GM12878 (cell line): ENCODE data around the gene SMC3. TPM values are rescaled to one million over a fixed set of nuclear protein-coding genes. Genes with fewer than 3 reads are reported as not detected.

ENCODE experiments used
- ATAC-seq: fragments of 200-7000 bp; cut with Tn5 transposase; 3 replicates; pipeline ENCODE4 v1.9.1; 2020; ENCODE audit warnings: mild to moderate bottlenecking, moderate library complexity
- BruUV-seq: library from RNA; stranded (reverse); fragments of 400-500 nt; replicated peaks from 2 replicates; lab custom pipeline; 2021; lab: Mats Ljungman, UMichigan
- CTCF ChIA-PET: fragments of 300-600 bp; sonication (Branson Sonifier 250); formaldehyde crosslinking; extraction: SDS; loops from one replicate; lab custom pipeline; 2021; ENCODE audit warnings: inconsistent platforms; lab: Yijun Ruan, JAX
- POLR2A ChIA-PET: fragments of 350-600 bp; formaldehyde crosslinking; extraction: SDS; loops from one replicate; lab custom pipeline; 2021; ENCODE audit warnings: inconsistent platforms; lab: Charles Lee
- RAD21 ChIA-PET: fragments of 300-600 bp; sonication (Branson Sonifier 250); formaldehyde crosslinking; loops from one replicate; lab custom pipeline; 2023; ENCODE audit warnings: antibody characterized with exemption; ENCODE audit not compliant: unreplicated experiment; lab: Charles Lee
- SMC1A ChIA-PET: fragments of 300-600 bp; sonication (Branson Sonifier 250); formaldehyde crosslinking; loops from one replicate; lab custom pipeline; 2023; ENCODE audit not compliant: unreplicated experiment, uncharacterized antibody; lab: Charles Lee
- DNase-seq: peaks from one replicate; pipeline ENCODE4 v3.0.0-alpha.2; 2011; ENCODE audit warnings: low read depth, low spot score
- FAIRE-seq: peaks from 3 replicates; lab custom pipeline; 2011; peaks lifted over from hg19 to GRCh38; lab: Jason Lieb, UNC
- H2AFZ ChIP-seq: 2 replicates; pipeline ENCODE4 v1.6.0; 2011; ENCODE audit warnings: low read depth, low read length, control low read depth; ENCODE audit not compliant: control insufficient read depth
- H3K27ac ChIP-seq: 2 replicates; pipeline ENCODE4 v1.5.1; 2011; ENCODE audit warnings: control low read depth; ENCODE audit not compliant: control insufficient read depth, insufficient read depth
- H3K27me3 ChIP-seq, 2 experiments: replicated peaks in 1 of 2; 2 replicates each; pipeline versions ENCODE4 v1.6.0 to v1.6.1; 2011; ENCODE audit warnings: low read length in 1 of 2; ENCODE audit not compliant: control insufficient read depth in 2 of 2, insufficient read depth in 2 of 2
- H3K36me3 ChIP-seq, 2 experiments: 2 replicates each; pipeline ENCODE4 v1.5.1; 2011; ENCODE audit warnings: low read length in 1 of 2; ENCODE audit not compliant: control insufficient read depth in 2 of 2, insufficient read depth in 2 of 2
- H3K4me1 ChIP-seq: 2 replicates; pipeline ENCODE4 v1.6.1; 2011; ENCODE audit warnings: mild to moderate bottlenecking, low read length, moderate library complexity, mixed read lengths; ENCODE audit not compliant: control insufficient read depth, insufficient read depth
- H3K4me2 ChIP-seq: 2 replicates; pipeline ENCODE4 v1.6.0; 2011; ENCODE audit warnings: control low read depth; ENCODE audit not compliant: control insufficient read depth, insufficient read depth
- H3K4me3 ChIP-seq: fragments of 200-600 bp; sonication (generic); 2 replicates; pipeline ENCODE4 v1.5.1; 2016
- H3K79me2 ChIP-seq: 2 replicates; pipeline ENCODE4 v1.6.0; 2011; ENCODE audit warnings: low read length; ENCODE audit not compliant: control insufficient read depth, insufficient read depth
- H3K9ac ChIP-seq: 2 replicates; pipeline ENCODE4 v1.8.0; 2011; ENCODE audit warnings: low read length, control low read depth, mixed read lengths; ENCODE audit not compliant: control insufficient read depth, insufficient read depth
- H3K9me3 ChIP-seq: replicated peaks from 3 replicates; pipeline ENCODE4 v1.5.1; 2011; ENCODE audit warnings: mild to moderate bottlenecking, low read length; ENCODE audit not compliant: control insufficient read depth, insufficient read depth
- H4K20me1 ChIP-seq: 2 replicates; pipeline ENCODE4 v1.6.0; 2011; ENCODE audit not compliant: control insufficient read depth, insufficient read depth
- E2F8 ChIP-seq: fragments of 450-650 bp; IDR thresholded peaks from 2 replicates; pipeline ENCODE4 v1.6.1; 2018; ENCODE audit warnings: mild to moderate bottlenecking, low read depth, moderate library complexity; ENCODE audit not compliant: partially characterized antibody
- MLLT1 ChIP-seq: fragments of 450-650 bp; IDR thresholded peaks from 2 replicates; pipeline ENCODE4 v1.6.1; 2016; ENCODE audit warnings: mild to moderate bottlenecking
- POU2F2 ChIP-seq: IDR thresholded peaks from 3 replicates; pipeline ENCODE4 v1.6.1; 2011; ENCODE audit warnings: low read depth, mild to moderate bottlenecking, low read length, borderline replicate concordance
- PRDM15 ChIP-seq: fragments of 450-650 bp; formaldehyde crosslinking; IDR thresholded peaks from 2 replicates; pipeline ENCODE4 v1.4.0; 2020; ENCODE audit warnings: mild to moderate bottlenecking, moderate library complexity
- TAF1 ChIP-seq: IDR thresholded peaks from 2 replicates; pipeline ENCODE4 v1.6.1; 2011; ENCODE audit warnings: mild to moderate bottlenecking, low read depth, low read length, borderline replicate concordance
- TBL1XR1 ChIP-seq: IDR thresholded peaks from 2 replicates; pipeline ENCODE4 v1.6.1; 2012; ENCODE audit warnings: low read depth, low read length, improper control_type of control experiment
- WGBS: methylation state at CpG from one replicate; pipeline ENCODE4 v1.1.6; 2016; ENCODE audit warnings: low lambda C conversion rate; ENCODE audit not compliant: insufficient replicate concordance, insufficient coverage; ENCODE audit errors: missing lambda C conversion rate; 5-methylcytosine and 5-hydroxymethylcytosine counted together
- in situ Hi-C: fragments of 300-500 bp; cut with MboI; formaldehyde crosslinking; loops from 9 replicates; pipeline ENCODE4 v1.14.3; 2018; ENCODE audit warnings: mixed read lengths
- intact Hi-C: fragments of 100-400 bp; cut with micrococcal nuclease; formaldehyde crosslinking; loops from one replicate; pipeline ENCODE4 v1.14.2; 2022; ENCODE audit not compliant: unreplicated experiment
- polyA plus RNA-seq, 11 experiments: library from polyadenylated mRNA; depleted of rRNA in 4 of 11; unstranded in 6 of 11; stranded (reverse) in 5 of 11; fragments of >200 nt; fragmentation: Nextera tagmentation in 4 of 11; fragmentation: Illumina TruSeq in 1 of 11; extraction: Ambion mirVana in 4 of 11; extraction: Trizol in 1 of 11; gene quantifications; 1 replicate in 1 of 11; 2 replicates in 10 of 11; pipeline versions ENCODE4 v1.2.1 to v1.2.3, GENCODE V29; 2011 to 2016; ENCODE audit warnings: inconsistent platforms in 2 of 11, missing spikeins in 2 of 11, low read depth in 1 of 11
- total RNA-seq, 4 experiments: library from RNA; depleted of rRNA in 3 of 4; stranded (reverse); fragments of >200 nt in 3 of 4; fragmentation: Illumina TruSeq in 1 of 4; extraction: Trizol in 1 of 4; gene quantifications; 2 replicates each; pipeline versions ENCODE4 v1.2.1 to v1.2.3, GENCODE V29; 2013 to 2021

The SMC3 gene
- total and polyA plus RNA-seq, 10 of the 15 experiments (the other 5 are each of a cell fraction or from before 2014, with no cell fraction given), result 30.4 to 123 (median 48.3) TPM

GRCh38 chr10:110574420-110574819 is 6.9 kb downstream of the SMC3 start:
- intact Hi-C loops (loop anchor here (10.0 kb wide), 1 partner anchor 440 kb away; no protein-coding TSS in a partner anchor), in situ Hi-C loops (no loop called here)
- no peak overlapping the region; the same call in 1 of the 2 replicates for H3K9ac ChIP-seq
- no peak for DNase-seq
- FAIRE-seq, result no peak
- ChIA-PET POLR2A (interaction anchor here (0.6 kb wide), 1 partner anchor 16 kb away, joined by 4 read pairs; no protein-coding TSS in a partner anchor), CTCF (interaction anchor here (0.9 to 2.2 kb wide), 5 partner anchors 13 to 436 kb away, joined by 3 to 7 read pairs (median 3); no protein-coding TSS in a partner anchor), RAD21 (interaction anchor here (1.0 to 1.5 kb wide), 2 partner anchors 9 to 34 kb away, joined by 3 to 4 read pairs; no protein-coding TSS in a partner anchor), SMC1A (interaction anchor here (0.9 to 1.5 kb wide), 3 partner anchors 10 to 71 kb away, joined by 4 to 5 read pairs (median 4); no protein-coding TSS in a partner anchor)
- peaks cover 60% of the 10 kb centered on the region for H3K79me2 ChIP-seq
- H3K4me2 ChIP-seq, result peak overlapping the region; percentile 2; the same call in 1 of the 2 replicates
- peak; percentile 44 for ATAC-seq
- no peaks in the 10 kb centered on the region for H3K27me3 ChIP-seq
- H4K20me1 ChIP-seq, result no peaks in the 10 kb centered on the region
- 72% methylated on average over 5 of the region's 5 CpGs for WGBS
- TF ChIP-seq PRDM15 (CRISPR knock-in tag) (no peak), TAF1 (no peak), POU2F2 (no peak), TBL1XR1 (no peak), E2F8 (no peak), MLLT1 (peak; percentile 45; the same call in 1 of the 2 replicates)
- H2AFZ ChIP-seq, result no peak overlapping the region
- no TSS peak for BruUV-seq
- H3K27ac ChIP-seq, result no peak overlapping the region
- no peak overlapping the region for H3K4me3 ChIP-seq
- peaks cover 1 to 13% of the 10 kb centered on the region in 2 experiments; a peak in 2 of 4 replicates for H3K36me3 ChIP-seq
- H3K9me3 ChIP-seq, result no peaks in the 10 kb centered on the region
- peaks cover 9% of the 10 kb centered on the region for H3K4me1 ChIP-seq
